HepG2 (cell line): Measurements from ENCODE around the gene ZNF691. TPM values are rescaled to one million over a fixed set of nuclear protein-coding genes. Genes with fewer than 3 reads are reported as not detected.

Source experiments
- CEBPB ChIP-seq: IDR thresholded peaks from 2 replicates; pipeline ENCODE4 v1.6.1; 2011; ENCODE audit warnings: low read depth, low read length, improper control_type of control experiment, borderline replicate concordance
- HDAC2 ChIP-seq: sonication (generic); formaldehyde crosslinking; IDR thresholded peaks from 2 replicates; pipeline ENCODE4 v1.4.0; 2020; ENCODE audit warnings: missing genetic modification reagents
- KDM1A ChIP-seq: IDR thresholded peaks from 2 replicates; pipeline ENCODE4 v1.6.1; 2016; ENCODE audit warnings: missing compliant biosample characterization
- RELA ChIP-seq: sonication (generic); formaldehyde crosslinking; IDR thresholded peaks from 2 replicates; pipeline ENCODE4 v1.4.0; 2020; ENCODE audit warnings: missing genetic modification reagents
- SIN3B ChIP-seq: fragments of 150-350 bp; IDR thresholded peaks from 2 replicates; pipeline ENCODE4 v1.6.1; 2014; ENCODE audit warnings: low read length
- SOX5 ChIP-seq: IDR thresholded peaks from 2 replicates; pipeline ENCODE4 v1.6.1; 2016; ENCODE audit warnings: borderline replicate concordance
- ZFP1 ChIP-seq: IDR thresholded peaks from 2 replicates; pipeline ENCODE4 v1.6.1; 2016
- ZFY ChIP-seq: sonication (generic); formaldehyde crosslinking; IDR thresholded peaks from 2 replicates; pipeline ENCODE4 v1.4.0; 2020; ENCODE audit warnings: missing genetic modification reagents
- ZNF431 ChIP-seq: sonication (generic); formaldehyde crosslinking; IDR thresholded peaks from 2 replicates; pipeline ENCODE4 v1.9.0; 2022; ENCODE audit warnings: missing genetic modification reagents, low read depth, mild to moderate bottlenecking, borderline replicate concordance
- ZNF839 ChIP-seq: sonication (generic); formaldehyde crosslinking; IDR thresholded peaks from 2 replicates; pipeline ENCODE4 v1.4.0; 2020; ENCODE audit warnings: missing genetic modification reagents, mild to moderate bottlenecking, borderline replicate concordance
- ZNF850 ChIP-seq: sonication (generic); formaldehyde crosslinking; conservative IDR thresholded peaks from 2 replicates; pipeline ENCODE4 v1.9.0; 2021; ENCODE audit warnings: mild to moderate bottlenecking, missing genetic modification reagents
- polyA plus RNA-seq, 8 experiments: library from polyadenylated mRNA; depleted of rRNA in 3 of 8; stranded (reverse) in 7 of 8; unstranded in 1 of 8; fragments of >200 nt; fragmentation: Illumina TruSeq in 4 of 8; extraction: Trizol in 4 of 8; gene quantifications; 2 replicates each; pipeline versions ENCODE4 v1.2.1 to v1.2.3, GENCODE V29; 2011 to 2016; ENCODE audit warnings: low read depth in 4 of 8, missing spikeins in 1 of 8, mixed read lengths in 1 of 8; ENCODE audit not compliant: insufficient read depth in 1 of 8
- total RNA-seq, 5 experiments: library from RNA; depleted of rRNA; stranded (reverse); fragments of >200 nt; fragmentation: Illumina TruSeq; extraction: Trizol; gene quantifications; 2 replicates each; pipeline ENCODE4 v1.2.3, GENCODE V29; 2016; ENCODE audit warnings: low read depth in 1 of 5
- TF ChIP-seq, protein P1 (sequence below): sonication (generic); formaldehyde crosslinking; IDR thresholded peaks from 2 replicates; pipeline ENCODE4 v1.5.1; 2020; ENCODE audit warnings: mild to moderate bottlenecking, missing genetic modification reagents, moderate library complexity
- TF ChIP-seq, protein P2 (sequence below): sonication (generic); formaldehyde crosslinking; IDR thresholded peaks from 2 replicates; pipeline ENCODE4 v1.4.0; 2020; ENCODE audit warnings: missing genetic modification reagents
- TF ChIP-seq, protein P3 (sequence below): IDR thresholded peaks from 2 replicates; pipeline ENCODE4 v1.6.1; 2016; ENCODE audit warnings: missing compliant biosample characterization, missing genetic modification reagents, borderline replicate concordance
- TF ChIP-seq, protein P4 (sequence below), 2 experiments: sonication (generic) in 1 of 2; formaldehyde crosslinking in 1 of 2; IDR thresholded peaks; 2 replicates each; pipeline versions ENCODE4 v1.4.0 to v1.6.1; 2016 to 2020; ENCODE audit warnings: borderline replicate concordance in 1 of 2, low read depth in 1 of 2, mild to moderate bottlenecking in 1 of 2, missing genetic modification reagents in 1 of 2

ZNF691 gene
- total and polyA plus RNA-seq, 2 of the 13 experiments (the other 11 are each of a cell fraction or from before 2014, with no cell fraction given): 7.6 to 7.8 TPM

DNA sequence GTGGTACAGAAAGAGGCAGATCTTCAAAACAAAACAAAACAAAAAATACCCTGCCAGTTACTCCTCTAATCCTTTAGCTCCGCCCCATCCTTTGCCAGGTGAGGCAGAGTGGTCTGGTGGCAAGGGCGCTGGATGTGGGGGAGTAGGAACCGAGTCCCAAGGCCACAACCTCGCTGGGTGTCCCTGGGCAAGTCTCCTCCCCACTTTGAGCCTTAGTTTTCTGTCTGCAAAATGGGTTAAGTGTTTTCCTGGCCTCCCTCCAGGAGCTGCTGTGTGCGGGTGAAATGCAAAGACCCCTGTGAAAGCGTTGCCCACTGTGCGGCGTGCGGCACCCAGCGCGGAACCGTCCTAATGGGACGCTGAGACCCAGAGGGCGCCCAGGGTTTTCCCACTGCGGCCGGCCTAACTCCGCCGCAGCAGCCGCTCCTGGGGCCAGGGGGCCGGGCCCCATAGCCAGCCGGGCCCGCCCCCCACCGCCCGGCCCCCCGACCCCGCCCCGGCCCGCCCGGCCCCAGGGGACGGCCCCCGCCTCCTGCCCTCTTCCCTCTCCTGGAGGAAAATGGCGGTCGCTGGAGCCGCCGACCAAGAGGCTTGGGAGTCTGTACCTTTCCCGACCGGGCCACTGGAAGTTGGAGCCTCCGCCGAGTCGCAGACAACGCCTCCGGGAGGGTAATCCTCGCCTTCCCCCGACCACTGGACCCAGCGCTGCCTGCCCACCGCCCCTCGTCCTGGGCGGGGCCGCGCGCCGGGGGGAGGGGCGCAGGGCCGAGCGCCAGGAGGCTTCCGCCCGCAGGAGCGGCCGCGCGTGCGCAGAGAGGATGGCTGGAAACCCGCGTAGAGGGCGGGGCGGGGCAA is 29.6 kb upstream of the ZNF691 start, which contains the start of the genes ERMAP and SVBP (continued):
- TF ChIP-seq, protein P1, sequence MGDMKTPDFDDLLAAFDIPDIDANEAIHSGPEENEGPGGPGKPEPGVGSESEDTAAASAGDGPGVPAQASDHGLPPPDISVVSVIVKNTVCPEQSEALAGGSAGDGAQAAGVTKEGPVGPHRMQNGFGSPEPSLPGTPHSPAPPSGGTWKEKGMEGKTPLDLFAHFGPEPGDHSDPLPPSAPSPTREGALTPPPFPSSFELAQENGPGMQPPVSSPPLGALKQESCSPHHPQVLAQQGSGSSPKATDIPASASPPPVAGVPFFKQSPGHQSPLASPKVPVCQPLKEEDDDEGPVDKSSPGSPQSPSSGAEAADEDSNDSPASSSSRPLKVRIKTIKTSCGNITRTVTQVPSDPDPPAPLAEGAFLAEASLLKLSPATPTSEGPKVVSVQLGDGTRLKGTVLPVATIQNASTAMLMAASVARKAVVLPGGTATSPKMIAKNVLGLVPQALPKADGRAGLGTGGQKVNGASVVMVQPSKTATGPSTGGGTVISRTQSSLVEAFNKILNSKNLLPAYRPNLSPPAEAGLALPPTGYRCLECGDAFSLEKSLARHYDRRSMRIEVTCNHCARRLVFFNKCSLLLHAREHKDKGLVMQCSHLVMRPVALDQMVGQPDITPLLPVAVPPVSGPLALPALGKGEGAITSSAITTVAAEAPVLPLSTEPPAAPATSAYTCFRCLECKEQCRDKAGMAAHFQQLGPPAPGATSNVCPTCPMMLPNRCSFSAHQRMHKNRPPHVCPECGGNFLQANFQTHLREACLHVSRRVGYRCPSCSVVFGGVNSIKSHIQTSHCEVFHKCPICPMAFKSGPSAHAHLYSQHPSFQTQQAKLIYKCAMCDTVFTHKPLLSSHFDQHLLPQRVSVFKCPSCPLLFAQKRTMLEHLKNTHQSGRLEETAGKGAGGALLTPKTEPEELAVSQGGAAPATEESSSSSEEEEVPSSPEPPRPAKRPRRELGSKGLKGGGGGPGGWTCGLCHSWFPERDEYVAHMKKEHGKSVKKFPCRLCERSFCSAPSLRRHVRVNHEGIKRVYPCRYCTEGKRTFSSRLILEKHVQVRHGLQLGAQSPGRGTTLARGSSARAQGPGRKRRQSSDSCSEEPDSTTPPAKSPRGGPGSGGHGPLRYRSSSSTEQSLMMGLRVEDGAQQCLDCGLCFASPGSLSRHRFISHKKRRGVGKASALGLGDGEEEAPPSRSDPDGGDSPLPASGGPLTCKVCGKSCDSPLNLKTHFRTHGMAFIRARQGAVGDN: peak; percentile 70
- TF ChIP-seq ZFP1 (CRISPR knock-in tag): no peak
- peak; percentile 80 for TF ChIP-seq ZFY (CRISPR knock-in tag)
- TF ChIP-seq, protein P2, sequence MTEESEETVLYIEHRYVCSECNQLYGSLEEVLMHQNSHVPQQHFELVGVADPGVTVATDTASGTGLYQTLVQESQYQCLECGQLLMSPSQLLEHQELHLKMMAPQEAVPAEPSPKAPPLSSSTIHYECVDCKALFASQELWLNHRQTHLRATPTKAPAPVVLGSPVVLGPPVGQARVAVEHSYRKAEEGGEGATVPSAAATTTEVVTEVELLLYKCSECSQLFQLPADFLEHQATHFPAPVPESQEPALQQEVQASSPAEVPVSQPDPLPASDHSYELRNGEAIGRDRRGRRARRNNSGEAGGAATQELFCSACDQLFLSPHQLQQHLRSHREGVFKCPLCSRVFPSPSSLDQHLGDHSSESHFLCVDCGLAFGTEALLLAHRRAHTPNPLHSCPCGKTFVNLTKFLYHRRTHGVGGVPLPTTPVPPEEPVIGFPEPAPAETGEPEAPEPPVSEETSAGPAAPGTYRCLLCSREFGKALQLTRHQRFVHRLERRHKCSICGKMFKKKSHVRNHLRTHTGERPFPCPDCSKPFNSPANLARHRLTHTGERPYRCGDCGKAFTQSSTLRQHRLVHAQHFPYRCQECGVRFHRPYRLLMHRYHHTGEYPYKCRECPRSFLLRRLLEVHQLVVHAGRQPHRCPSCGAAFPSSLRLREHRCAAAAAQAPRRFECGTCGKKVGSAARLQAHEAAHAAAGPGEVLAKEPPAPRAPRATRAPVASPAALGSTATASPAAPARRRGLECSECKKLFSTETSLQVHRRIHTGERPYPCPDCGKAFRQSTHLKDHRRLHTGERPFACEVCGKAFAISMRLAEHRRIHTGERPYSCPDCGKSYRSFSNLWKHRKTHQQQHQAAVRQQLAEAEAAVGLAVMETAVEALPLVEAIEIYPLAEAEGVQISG (CRISPR knock-in tag): peak; percentile 62; the same call in 1 of the 2 replicates
- TF ChIP-seq, protein P3, sequence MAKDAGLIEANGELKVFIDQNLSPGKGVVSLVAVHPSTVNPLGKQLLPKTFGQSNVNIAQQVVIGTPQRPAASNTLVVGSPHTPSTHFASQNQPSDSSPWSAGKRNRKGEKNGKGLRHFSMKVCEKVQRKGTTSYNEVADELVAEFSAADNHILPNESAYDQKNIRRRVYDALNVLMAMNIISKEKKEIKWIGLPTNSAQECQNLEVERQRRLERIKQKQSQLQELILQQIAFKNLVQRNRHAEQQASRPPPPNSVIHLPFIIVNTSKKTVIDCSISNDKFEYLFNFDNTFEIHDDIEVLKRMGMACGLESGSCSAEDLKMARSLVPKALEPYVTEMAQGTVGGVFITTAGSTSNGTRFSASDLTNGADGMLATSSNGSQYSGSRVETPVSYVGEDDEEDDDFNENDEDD (CRISPR knock-in tag): no peak
- no peak for TF ChIP-seq RELA
- no peak for TF ChIP-seq SIN3B
- TF ChIP-seq, protein P4, sequence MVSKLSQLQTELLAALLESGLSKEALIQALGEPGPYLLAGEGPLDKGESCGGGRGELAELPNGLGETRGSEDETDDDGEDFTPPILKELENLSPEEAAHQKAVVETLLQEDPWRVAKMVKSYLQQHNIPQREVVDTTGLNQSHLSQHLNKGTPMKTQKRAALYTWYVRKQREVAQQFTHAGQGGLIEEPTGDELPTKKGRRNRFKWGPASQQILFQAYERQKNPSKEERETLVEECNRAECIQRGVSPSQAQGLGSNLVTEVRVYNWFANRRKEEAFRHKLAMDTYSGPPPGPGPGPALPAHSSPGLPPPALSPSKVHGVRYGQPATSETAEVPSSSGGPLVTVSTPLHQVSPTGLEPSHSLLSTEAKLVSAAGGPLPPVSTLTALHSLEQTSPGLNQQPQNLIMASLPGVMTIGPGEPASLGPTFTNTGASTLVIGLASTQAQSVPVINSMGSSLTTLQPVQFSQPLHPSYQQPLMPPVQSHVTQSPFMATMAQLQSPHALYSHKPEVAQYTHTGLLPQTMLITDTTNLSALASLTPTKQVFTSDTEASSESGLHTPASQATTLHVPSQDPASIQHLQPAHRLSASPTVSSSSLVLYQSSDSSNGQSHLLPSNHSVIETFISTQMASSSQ (IDR thresholded peaks at IDR 0.05; ENCODE audit: low read depth): no peak
- TF ChIP-seq, protein P4 (CRISPR knock-in tag; IDR thresholded peaks at IDR 0.05; ENCODE audit: borderline replicate concordance): no peak; the same call in 1 of the 2 replicates
- TF ChIP-seq ZNF431: no peak
- no peak for TF ChIP-seq SOX5 (CRISPR knock-in tag)
- TF ChIP-seq ZNF850: no peak
- TF ChIP-seq ZNF839 (CRISPR knock-in tag): no peak
- no peak for TF ChIP-seq CEBPB
- TF ChIP-seq HDAC2 (CRISPR knock-in tag): no peak
- peak; percentile 70; the same call in 1 of the 2 replicates for TF ChIP-seq KDM1A (CRISPR knock-in tag)
